ENCODE measurements around the gene SAMD3.
"Not testable (repeated sequence)": the region's sequence is repeated elsewhere in the genome, so short reads cannot be mapped to it uniquely, and the experiment has no call there.

SAMD3 gene

GRCh38 chr6:130173377-130174004 lies 49.3 kb downstream of the SAMD3 start:
- DNase-seq (ENCODE audit: low read depth) = not testable (repeated sequence)

- not testable (repeated sequence) for DNase-seq (ENCODE audit: low read depth)
These were observed 52.6 kb downstream of the SAMD3 start for GRCh38 chr6:130170160-130170559.

- no peak for DNase-seq (ENCODE audit: low read depth)
These were observed 55.1 kb downstream of the SAMD3 start for GRCh38 chr6:130167655-130168054.

- DNase-seq (ENCODE audit: low read depth) = no peak
These were observed 58.5 kb downstream of the SAMD3 start for GRCh38 chr6:130164251-130164650.

GRCh38 chr6:130163266-130163665 lies 59.5 kb downstream of the SAMD3 start:
- DNase-seq (ENCODE audit: low read depth) = no peak

GRCh38 chr6:130162421-130162820 lies 60.3 kb downstream of the SAMD3 start:
- DNase-seq (ENCODE audit: low read depth) = no peak

- no peak for DNase-seq (ENCODE audit: low read depth)
These were observed 60.9 kb downstream of the SAMD3 start for GRCh38 chr6:130161683-130162404.

- no peak for DNase-seq (ENCODE audit: low read depth)
These were observed 62.8 kb downstream of the SAMD3 start for GRCh38 chr6:130159956-130160355.

GRCh38 chr6:130158548-130158947 lies 64.2 kb downstream of the SAMD3 start:
- DNase-seq (ENCODE audit: low read depth) = no peak

GRCh38 chr6:130158056-130158455 lies 64.7 kb downstream of the SAMD3 start:
- no peak for DNase-seq (ENCODE audit: low read depth)

GRCh38 chr6:130156908-130157307 lies 65.8 kb downstream of the SAMD3 start:
- DNase-seq (ENCODE audit: low read depth) = no peak

GRCh38 chr6:130152908-130153510 lies 69.7 kb downstream of the SAMD3 start:
- no peak for DNase-seq (ENCODE audit: low read depth)

GRCh38 chr6:130150906-130151305 lies 71.8 kb downstream of the SAMD3 start:
- no peak for DNase-seq (ENCODE audit: low read depth)

- not testable (repeated sequence) for DNase-seq (ENCODE audit: low read depth)
These were observed 73.7 kb downstream of the SAMD3 start for GRCh38 chr6:130149016-130149415.

GRCh38 chr6:130148181-130148580 lies 74.6 kb downstream of the SAMD3 start:
- no peak for DNase-seq (ENCODE audit: low read depth)

- DNase-seq (ENCODE audit: low read depth) = no peak
These were observed 75.6 kb downstream of the SAMD3 start for GRCh38 chr6:130147111-130147510.

GRCh38 chr6:130143709-130144108 lies 79.0 kb downstream of the SAMD3 start:
- no peak for DNase-seq (ENCODE audit: low read depth)

- no peak for DNase-seq (ENCODE audit: low read depth)
These were observed 82.7 kb downstream of the SAMD3 start for GRCh38 chr6:130140084-130140483.

- DNase-seq (ENCODE audit: low read depth) = no peak
These were observed 83.9 kb downstream of the SAMD3 start for GRCh38 chr6:130138909-130139242.

- DNase-seq (ENCODE audit: low read depth) = no peak
These were observed 84.4 kb downstream of the SAMD3 start for GRCh38 chr6:130138116-130138908.

GRCh38 chr6:130136798-130137197 lies 86.0 kb downstream of the SAMD3 start:
- DNase-seq (ENCODE audit: low read depth) = no peak

GRCh38 chr6:130134582-130134981 lies 88.2 kb downstream of the SAMD3 start:
- DNase-seq (ENCODE audit: low read depth) = no peak

- DNase-seq (ENCODE audit: low read depth) = no peak
These were observed 90.5 kb downstream of the SAMD3 start for GRCh38 chr6:130132286-130132701.
